Mucosa of gallbladder (tissue), 1 donor: ENCODE results near the gene SEMA4D. TPM values are rescaled to one million over a fixed set of nuclear protein-coding genes. Genes with fewer than 3 reads are reported as not detected.
"Not testable (repeated sequence)": the region's sequence is repeated elsewhere in the genome, so short reads cannot be mapped to it uniquely, and the experiment has no call there.

Experiments used
- DNase-seq: peaks from one replicate; pipeline ENCODE4 v3.0.0-alpha.2; 2020; ENCODE audit warnings: low spot score
- total RNA-seq: library from RNA; stranded (reverse); gene quantifications from one replicate; pipeline ENCODE4 v1.2.1, GENCODE V29; 2021
- donor health status: DM: no; HTN: no; CAD: no.

Gene SEMA4D
- total RNA-seq, 1 donor from 2014 or later = 66.2 TPM

GRCh38 chr9:89354471-89354870 lies 143.4 kb downstream of the SEMA4D start:
- no peak for DNase-seq

DNA sequence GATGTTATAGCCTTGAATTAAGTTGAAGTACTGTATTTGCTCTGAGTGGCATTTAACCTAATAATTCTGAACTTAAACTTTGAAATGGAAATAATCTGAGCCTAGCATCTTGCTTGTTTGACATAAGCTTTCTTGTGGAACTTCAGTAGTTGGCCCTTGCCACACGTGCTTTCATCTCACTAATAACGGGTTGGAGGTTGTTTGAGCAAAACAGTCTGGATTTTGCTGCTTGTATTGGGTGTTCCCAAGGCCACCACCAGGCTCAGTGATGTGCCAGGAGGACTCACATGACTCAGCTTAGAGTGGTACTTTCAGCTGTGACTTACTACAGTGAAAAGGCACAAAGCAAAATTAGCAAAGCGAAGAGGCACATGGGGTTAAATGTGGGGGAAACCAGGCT lies 143.9 kb downstream of the SEMA4D start:
- no peak for DNase-seq

GRCh38 chr9:89352874-89353649 lies 144.9 kb downstream of the SEMA4D start:
- no peak for DNase-seq

- no peak for DNase-seq
Measured at GRCh38 chr9:89352451-89352850, 145.5 kb downstream of the SEMA4D start.

DNA sequence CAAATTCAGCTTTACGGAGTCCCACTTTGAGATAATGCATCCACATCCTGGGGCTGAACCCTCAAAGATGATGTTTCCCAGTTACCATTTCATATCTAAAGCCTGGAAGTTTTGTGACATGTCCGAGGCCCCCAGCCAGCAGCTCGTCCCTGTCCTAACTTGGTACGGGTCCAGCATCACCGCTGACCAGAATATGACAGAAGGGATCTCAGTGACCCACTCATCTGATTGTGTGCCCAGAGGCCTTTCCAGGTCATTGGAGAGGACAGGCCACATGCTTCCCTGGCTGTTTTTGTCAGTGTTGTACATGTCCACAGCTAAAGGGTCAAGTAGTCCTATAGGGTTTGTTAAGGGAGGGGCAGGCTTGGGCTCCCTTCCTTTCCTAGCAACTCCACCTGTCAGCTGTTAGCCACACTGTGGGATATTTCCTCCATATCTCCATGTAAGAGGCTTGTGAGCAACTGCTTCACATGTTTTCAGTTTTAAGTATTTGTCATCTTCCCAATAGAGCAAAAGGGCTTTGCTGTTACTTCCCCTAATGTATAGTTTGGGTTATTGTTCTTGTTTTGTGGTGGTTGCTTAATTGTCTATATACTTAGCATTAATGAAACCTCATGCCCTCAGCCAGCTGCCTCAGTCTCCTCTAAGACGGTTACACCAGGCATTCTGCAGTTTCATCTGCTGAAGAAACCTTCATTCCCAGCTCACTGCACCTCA lies 146.2 kb downstream of the SEMA4D start:
- DNase-seq = no peak

DNA sequence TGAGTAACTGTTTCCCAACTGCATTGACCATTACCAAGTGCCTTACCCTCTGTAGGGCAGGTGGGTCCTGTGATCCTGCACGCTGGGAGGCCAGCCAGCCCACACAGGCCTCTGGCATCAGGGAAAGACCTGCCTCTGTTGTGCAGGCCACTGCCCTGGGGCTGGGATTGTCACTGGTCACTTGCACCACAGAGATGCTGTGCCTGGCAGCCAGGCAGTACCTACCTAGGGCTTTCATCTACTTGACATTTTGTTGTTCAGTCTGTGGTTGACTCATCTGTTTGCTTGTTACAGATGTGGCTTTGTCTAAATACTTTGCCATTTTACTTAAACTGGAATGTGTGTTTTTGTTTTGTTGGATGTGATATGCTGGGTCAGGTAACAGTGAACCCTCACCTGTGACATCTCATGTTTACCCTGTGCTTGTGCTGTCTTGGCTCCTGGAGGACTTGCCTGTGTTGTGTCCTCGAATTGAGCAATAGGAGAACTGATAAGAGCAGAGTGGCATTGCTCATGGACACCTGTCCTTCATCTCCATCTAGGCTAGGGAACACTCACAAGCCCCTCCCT lies 146.8 kb downstream of the SEMA4D start:
- no peak for DNase-seq

GRCh38 chr9:89349607-89350006 lies 148.3 kb downstream of the SEMA4D start:
- DNase-seq = no peak

DNA sequence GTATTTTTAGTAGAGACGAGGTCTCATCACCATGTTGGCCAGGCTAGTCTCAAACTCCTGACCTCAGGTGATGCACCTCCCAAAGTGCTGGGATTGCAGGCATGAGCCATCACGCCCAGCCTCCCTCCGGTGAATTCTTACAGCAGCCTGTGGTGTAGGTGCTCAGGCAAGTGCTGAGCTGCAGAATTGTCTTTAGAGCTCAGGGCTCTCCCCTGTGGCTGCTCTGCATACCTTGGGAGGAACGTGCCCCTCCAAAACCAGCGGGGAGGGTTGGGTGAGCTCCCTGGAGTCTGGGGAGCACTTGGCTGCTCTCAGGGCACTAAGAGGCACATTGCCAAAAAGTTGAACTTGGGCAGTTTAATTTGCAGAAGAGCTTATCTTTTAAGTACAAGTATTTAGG lies 150.3 kb downstream of the SEMA4D start:
- no peak for DNase-seq

GRCh38 chr9:89346696-89347095 lies 151.2 kb downstream of the SEMA4D start:
- no peak for DNase-seq

- DNase-seq = no peak
Measured at GRCh38 chr9:89345476-89345875, 152.4 kb downstream of the SEMA4D start.

- not testable (repeated sequence) for DNase-seq
Measured at GRCh38 chr9:89343812-89344211, 154.1 kb downstream of the SEMA4D start.

- DNase-seq = no peak
Measured at GRCh38 chr9:89342948-89343347, 155.0 kb downstream of the SEMA4D start.

DNA sequence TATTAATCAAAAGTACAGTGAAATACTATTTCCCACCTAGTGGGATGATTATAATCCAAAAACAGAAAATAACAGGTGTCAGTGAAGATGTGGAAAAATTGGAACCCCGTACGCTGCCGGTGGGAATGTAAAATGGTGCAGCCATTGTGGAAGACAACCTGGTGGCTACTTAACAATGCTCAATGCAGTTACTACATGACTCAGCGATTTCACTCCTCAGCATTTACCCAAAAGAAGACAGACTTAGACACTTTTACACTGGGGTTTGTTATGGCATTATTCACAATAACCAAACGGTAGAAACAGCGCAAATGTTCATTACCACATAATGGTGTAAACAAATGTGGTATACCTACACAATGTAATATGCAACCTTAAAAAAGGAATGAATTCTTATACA lies 155.7 kb downstream of the SEMA4D start:
- no peak for DNase-seq

- no peak for DNase-seq
Measured at GRCh38 chr9:89340332-89340731, 157.6 kb downstream of the SEMA4D start.

DNA sequence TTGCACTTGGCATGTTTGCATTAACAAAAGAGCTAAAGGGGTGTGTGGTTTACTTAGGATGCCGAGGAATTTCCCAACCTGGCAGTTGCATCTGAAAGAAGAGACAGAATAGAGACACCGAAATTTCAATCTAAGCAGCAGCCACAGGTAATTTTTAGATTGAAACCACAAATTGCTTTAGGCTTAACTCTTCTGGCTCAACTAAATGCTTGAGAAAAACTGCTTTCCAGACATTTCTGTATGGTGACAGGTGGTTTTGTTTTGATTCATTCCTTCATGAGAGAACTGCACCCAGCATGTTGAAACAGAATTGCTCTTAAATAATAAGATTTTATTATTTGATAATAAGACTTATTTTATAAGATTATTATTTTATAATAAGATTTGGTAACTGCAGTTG lies 158.1 kb downstream of the SEMA4D start:
- DNase-seq = no peak

DNA sequence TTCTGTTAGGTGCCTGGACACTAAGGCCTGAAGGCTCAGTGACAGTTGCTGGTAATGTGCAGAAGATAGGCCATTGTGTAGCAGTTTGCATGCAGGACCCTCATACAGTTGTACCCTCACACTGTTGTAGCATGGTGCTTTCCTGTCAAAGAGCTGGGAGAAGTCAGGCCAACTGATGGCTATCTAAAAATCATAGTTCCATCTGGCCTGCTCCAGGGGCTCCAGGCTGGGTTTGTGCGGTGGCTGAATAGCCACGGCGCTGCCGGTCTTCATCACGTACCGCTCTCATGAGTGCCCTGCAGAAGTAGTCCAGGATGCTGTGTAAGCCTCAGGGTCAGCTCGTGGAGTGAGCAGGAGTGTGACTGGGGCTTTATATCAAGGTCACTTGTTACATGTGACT lies 167.4 kb downstream of the SEMA4D start:
- no peak for DNase-seq

- DNase-seq = no peak
Measured at GRCh38 chr9:89329917-89330316, 168.0 kb downstream of the SEMA4D start.

DNA sequence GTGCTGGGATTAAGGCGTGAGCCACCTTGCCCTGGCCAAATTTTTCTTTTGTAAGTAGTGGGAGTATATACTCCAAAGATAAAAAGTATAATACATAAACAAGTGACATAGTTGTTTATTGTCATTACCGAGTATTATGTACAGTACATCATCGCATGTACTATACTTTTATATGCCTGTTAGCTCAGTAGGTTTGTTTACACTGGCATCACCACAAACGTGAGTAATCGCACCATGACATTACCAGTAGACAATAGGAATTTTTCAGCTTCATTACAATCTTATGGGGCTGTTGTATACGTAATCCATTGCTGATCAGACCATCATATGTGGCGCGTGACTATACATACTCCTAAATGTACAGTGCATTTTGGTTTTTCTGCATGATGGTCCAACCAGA lies 169.8 kb downstream of the SEMA4D start:
- no peak for DNase-seq

- no peak for DNase-seq
Measured at GRCh38 chr9:89325733-89326132, 172.2 kb downstream of the SEMA4D start.

GRCh38 chr9:89323390-89323789 lies 174.5 kb downstream of the SEMA4D start:
- no peak for DNase-seq

- DNase-seq = no peak
Measured at GRCh38 chr9:89319015-89319905, 178.7 kb downstream of the SEMA4D start.
